Stimulated activated CD8-positive, alpha-beta memory T cell treated with anti-CD3 and anti-CD28 coated beads, Interleukin-4, amount 100 ng/mL, for 1 hour (primary cell): ENCODE results near the gene UGT1A3.

ENCODE experiments used
- DNase-seq, 2 donors: peaks; one replicate each; pipeline ENCODE4 v3.0.0-alpha.2; 2020; ENCODE audit warnings: low read depth in 2 of 2, low spot score in 1 of 2

The UGT1A3 gene

DNA sequence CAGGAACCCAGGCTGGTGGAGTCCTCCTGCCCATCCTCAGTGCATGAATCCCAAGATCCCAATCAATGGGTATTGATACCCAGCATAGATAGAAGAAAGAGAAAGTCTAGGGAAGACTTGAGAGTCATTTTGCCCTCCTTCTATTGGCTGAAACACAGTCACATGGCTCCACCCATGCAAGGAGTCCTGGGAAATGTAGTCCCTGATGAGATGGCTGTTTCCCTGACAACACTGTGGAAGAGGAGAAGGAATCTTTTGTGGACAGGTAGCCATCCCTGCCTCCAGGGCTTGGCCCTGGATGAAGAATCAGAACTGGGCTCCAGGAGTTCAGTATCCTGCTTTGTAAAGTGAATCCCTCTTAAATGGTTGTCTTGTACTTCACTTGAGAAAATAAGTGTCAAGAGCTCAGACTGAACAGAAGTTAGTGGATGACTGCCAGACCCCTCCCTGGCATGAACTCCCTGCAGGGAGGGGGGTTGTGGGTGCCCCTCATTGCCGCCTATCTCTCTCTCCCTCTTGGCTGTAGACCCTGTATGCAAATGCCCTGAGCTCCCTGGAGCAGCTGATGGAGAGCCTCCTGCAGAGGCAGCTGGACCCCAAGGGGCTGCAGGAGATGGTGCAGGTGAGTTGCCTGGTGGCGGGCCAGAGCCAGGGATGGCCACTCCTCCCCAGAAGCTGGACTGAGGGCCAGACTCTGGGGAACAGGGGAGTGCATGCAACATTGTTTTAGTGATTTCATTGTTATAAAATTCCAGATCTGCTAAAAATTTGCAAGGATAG is 85.4 kb downstream of the UGT1A3 start:
- no peak for DNase-seq

DNA sequence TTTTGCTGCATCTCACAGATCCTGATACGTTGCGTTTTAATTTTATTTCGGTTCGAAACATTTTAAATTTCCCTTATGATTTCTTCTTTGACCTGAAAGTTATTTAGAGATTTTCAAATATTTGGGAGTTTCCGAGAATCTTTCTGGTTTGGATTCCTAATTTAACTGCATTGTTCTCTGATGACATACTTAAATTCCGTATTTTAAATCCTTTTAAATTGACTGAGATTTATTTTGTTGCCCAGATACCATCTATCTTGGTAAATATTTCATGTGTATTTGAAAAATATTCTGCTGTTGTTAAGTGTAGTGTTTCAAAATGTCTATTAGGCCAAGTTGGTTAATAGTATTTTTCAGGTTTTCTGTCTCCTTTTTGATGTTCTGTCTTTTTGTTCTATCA is 87.0 kb downstream of the UGT1A3 start:
- no peak for DNase-seq

DNA sequence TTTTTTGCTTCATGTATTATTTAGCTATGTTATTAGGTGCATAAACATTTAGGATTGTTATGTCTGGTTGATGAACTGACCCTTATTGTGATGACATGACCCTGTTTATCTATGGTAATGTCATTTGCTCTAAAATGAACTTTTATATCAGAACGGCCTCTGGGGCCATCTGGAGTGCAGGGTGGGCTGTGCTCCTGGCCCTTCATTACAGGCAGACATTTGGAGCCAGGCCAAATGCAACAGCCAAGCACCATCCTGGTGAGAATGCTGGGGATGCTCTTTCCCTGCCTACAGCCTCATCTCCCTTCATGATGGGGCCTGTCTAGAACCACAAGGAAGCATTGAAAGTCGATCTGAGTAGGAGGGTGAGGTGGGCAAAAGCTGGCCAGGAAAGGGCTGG is 87.5 kb downstream of the UGT1A3 start:
- no peak for DNase-seq

DNA sequence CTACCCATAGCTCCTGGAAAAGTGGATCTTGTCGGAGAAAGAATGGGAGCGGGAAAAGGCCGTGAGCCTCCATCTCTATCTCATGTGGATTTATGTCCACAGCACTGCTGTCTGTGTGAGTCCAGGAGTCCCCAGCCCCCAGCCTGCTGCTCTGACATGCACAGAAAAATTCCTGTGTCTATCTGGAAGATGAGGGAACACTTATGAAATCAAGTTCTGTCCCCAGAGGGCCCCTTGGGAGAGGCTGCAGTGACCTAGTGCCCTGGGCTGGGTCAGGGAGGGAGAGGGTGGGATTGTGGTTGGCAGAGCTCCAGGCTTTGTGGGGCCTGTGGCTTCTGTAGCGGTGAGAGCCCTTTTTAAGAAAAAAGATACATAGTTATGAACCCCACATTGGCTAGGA is 87.9 kb downstream of the UGT1A3 start:
- DNase-seq: no peak

DNA sequence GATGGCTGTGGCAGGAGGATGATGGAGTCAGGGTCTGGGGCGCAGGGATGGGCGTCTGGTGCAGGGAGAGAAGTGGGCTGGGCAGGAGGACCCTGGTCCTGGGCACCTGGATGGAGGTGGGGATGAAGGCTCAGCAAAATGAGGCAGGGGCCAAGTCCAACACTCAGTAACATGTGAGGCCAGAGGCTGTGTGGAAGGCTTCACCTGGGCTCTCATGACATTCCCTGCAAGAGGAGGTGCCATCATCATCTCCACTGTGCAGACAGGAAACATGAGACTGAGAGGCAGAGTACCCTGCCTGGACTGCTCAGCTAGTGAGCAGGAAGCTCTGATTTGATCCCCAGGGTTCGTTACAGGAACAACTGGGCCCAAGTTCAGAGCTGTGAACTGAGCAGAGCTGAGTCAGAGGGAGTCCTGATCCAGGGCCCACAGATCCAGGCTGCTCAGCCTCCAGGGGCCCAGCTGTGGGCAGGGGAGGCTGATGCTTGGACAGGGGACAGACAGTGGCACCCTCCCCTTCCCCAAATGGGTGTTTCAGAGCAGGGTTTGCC is 88.6 kb downstream of the UGT1A3 start:
- DNase-seq: no peak

DNA sequence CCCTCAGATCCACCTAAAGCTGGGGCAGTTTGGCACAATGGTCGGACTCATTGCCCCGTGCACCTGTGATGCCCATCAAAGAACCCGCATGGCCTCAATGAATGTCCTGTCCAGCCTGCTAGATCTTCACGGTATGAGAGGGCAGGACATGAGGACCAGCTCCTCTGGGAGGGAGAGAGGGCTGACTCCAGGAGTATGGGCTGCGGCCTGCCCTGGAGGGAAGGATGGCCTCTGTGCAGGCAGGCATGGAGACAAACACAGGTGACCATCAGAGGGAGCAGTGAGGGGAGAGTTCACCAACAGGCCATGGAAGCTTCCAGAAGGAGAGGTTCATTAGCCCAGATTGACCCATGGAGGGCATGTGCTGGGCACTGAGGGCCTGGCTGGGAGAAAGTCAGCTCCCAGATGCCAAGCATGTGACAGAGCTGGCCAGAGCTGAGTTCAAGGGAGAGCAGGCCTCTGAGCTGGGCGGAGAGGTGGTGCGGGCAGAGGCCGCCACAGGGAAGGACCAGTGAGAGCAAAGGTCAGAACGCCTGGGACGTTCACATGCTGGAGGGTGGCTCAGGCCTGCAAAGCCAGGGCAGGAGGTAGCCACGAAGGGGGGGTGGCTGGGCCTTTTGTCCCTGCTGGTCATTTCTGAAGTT is 89.3 kb downstream of the UGT1A3 start:
- no peak for DNase-seq

DNA sequence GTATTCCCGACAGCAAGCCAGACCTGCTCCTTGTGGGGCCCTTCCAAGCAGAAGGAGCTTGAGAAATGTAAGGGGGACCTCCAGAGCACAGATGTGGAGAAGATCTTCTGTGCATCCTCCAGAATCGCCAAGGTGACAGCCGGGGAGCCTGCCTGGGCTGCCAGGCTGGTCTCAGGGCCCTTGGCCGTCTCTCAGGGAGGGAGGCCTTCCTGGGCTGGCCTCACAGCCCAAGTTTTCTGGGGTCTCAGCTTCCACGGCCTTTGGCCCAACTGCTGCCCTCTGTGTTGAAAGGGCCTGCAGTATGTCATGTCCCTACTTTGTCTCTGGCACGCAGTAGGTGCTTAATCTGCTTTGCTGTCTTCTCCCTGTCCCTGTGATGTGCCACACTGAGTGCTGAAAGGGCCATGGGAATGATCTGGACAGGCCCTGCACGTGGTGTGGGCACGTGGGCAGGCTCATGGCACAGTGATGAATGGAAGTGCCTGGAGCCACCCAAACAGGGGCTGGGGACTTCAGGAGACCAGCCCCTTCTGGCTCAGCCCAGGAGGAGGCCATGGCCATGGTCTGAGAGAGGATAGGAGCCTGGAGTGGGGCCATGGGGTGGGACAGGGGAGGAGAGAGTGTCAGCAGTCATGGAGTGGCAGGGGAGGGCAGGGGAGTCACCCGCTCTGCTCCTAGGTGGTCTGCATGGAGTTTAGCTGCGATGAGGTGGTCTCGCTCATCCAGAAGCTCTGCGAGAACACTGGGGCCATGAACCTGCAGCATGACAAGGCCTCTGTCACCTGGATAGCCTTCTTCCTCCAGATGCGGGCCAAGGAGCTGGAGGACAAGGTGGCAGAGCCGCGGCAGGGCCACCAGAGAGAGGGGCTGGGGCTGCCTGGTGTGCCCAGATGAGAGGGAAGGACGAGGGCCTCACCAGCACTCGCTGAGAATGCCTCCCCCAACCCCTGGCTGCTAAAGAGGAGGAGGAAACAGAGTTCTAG is 90.1 kb downstream of the UGT1A3 start:
- no peak for DNase-seq

DNA sequence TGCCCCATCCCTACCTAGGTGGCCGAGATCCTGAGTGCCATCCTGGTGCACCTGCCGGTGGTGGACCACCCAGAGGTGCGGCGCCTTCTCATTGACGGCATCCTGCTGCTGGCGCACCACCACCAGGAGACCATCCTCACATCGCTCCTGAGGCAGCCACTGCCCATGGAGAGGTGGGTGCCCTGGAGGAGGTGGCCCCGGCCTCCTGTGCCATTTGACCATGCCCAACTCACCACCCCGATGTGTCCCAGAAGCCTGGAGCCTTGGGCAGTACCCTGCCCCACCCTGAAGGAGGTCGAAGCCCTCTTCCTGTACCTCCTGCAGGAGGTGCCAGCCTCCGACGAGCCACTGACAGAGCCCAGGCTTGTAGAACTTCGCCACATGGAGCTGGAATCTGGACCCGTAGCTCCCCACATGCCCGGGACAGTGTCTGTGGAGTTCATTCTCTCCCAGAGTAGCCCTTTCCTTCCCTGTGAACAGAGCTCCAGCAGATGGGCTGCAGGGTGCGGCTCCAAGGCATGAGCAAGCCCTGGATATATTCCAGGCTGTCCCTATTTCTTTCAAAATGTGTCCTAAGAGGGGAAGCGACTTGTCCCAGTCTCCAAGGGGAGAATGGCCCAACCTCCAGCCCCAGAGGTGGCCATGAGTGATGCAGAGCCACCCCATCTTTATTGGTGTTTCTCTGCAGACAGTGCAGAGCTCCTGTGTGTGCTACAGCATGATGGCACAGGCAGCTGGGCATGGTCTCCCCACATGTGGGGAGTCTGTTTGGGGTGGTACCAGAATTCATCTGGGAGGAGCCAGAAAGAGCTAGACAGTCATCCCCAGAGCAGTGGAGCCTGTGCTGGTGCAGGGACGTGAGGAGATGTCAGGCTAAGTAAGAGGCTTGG is 91.3 kb downstream of the UGT1A3 start:
- DNase-seq: no peak

DNA sequence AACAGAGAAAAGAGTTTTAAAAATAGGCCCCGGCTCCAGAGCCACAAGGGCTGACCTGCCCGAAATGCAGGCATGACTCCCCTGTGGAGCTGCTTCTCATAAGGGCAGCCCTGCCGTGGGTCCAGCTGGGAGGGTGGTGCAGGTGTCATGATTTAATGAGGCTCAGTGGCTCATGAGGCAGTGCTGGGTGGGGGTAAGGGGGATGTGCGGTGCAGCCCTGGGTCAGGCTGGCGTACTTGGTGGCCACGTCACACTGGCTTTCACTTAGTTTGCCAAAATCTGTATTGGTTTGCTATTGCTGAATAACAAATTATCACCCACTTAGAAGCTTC is 91.9 kb downstream of the UGT1A3 start:
- DNase-seq: no peak

DNA sequence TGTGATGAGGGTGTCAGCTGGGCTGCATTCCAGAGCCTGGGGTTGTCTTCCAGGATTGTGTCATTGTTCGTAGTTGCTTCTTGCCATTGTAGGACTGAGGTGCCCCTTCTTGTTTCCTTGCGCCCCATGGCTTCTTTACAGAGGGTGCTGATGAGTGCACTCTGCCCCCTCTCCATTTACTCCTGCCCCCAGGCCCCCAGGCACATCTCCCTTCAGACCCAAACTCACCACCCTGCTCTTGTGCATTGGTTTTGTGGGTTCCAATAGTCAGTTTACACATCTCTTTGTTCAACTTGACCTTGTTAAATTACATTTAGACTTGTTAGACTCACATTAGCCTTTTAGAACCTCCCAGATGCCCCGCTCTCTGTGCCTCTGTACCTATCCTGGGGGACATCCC is 92.4 kb downstream of the UGT1A3 start:
- no peak for DNase-seq

DNA sequence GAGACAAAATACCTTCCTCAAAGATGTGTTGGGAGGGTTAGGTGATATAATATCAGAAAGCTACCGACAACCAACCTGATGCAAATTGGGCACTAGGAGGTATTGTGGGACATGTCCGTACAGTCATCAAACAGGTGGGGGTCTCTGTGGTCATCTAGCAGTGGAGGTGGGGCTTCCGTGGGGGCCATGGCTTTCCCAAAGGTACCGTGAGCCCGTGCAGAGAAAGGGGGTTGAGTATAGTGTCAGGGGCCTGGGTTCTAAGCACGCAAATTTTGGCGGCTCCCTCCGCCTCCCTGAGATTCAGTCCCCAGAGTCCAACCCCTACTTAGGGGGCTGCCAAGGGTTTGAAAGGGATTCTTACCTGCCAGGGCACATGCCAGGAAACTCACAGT is 92.9 kb downstream of the UGT1A3 start:
- no peak for DNase-seq

DNA sequence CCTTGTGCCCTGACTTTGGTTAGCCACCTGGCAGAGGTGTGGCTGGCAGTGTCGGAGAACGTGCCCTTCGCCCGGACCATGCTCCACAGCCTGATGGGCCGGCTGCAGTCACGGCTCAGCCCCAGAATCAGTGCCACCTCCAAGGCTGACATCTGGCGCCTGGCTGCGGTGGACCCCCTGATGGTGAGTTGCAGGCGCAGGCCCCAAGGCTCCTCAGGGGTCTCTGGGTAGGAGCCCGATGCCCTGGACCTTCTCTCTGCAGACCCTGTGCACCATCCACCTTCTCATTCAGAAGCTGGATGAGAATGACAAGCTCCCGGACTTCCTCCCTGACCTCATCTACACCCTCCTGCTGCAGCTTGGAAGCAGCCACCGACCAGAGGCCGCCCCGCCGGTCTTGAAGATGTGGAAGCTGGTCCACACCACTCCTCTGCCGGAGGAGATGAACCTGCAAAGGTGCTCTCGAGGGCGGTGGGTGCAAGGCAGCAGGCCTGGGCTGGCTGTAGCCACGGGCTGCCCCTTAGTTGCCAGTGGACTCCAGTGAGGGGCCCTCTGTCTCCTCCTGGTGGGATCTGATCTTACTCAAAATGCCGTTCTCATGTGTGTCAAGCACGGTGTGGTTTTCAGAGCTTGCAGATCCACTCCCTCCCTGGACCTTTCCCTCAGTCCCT is 93.4 kb downstream of the UGT1A3 start:
- no peak for DNase-seq
